Colonic mucosa (tissue), 4 donors: ENCODE measurements around the gene GLCE. TPM values are rescaled to one million over a fixed set of nuclear protein-coding genes. Genes with fewer than 3 reads are reported as not detected.

Source experiments
- DNase-seq: peaks from one replicate; pipeline ENCODE4 v3.0.0-alpha.2; 2020
- H3K27ac ChIP-seq: fragments of 200-600 bp; one replicate; pipeline ENCODE4 v1.8.0; 2021
- H3K27me3 ChIP-seq: fragments of 200-600 bp; one replicate; pipeline ENCODE4 v1.8.0; 2021
- H3K36me3 ChIP-seq: fragments of 200-600 bp; one replicate; pipeline ENCODE4 v1.8.0; 2021
- H3K4me1 ChIP-seq: fragments of 200-600 bp; one replicate; pipeline ENCODE4 v1.8.0; 2021; ENCODE audit warnings: mild to moderate bottlenecking
- H3K4me3 ChIP-seq: fragments of 200-600 bp; one replicate; pipeline ENCODE4 v1.8.0; 2021
- H3K9ac ChIP-seq, 2 donors: one replicate each; pipeline ENCODE4 v1.7.0; 2013; ENCODE audit warnings: control low read depth in 2 of 2, low read depth in 2 of 2, low read length in 2 of 2
- H3K9me3 ChIP-seq: fragments of 200-600 bp; one replicate; pipeline ENCODE4 v1.8.0; 2021
- intact Hi-C: fragments of 100-400 bp; cut with DNase I; formaldehyde crosslinking; loops from one replicate; pipeline ENCODE4 v1.14.1; 2022
- total RNA-seq, 2 donors: library from RNA; stranded (reverse); fragmentation: NEBNext Ultra II Directional in 1 of 2; extraction: Animal tissue kit (Norgen Biotek cat#: 25700) in 1 of 2; gene quantifications; one replicate each; pipeline ENCODE4 v1.2.1, GENCODE V29; 2021
- TF ChIP-seq, protein P1 (sequence below): fragments of 200-600 bp; IDR thresholded peaks from one replicate; pipeline ENCODE4 v1.8.0; 2022; ENCODE audit warnings: antibody characterized with exemption, mild to moderate bottlenecking
- donor health status: healthy.
- donor health status: DM: no; HTN: no; CAD: no.
- donor health status: DM: no; HTN: no; CAD: no.

Gene GLCE
- total RNA-seq, 2 donors from 2014 or later: 28.0 to 61.1 TPM

DNA sequence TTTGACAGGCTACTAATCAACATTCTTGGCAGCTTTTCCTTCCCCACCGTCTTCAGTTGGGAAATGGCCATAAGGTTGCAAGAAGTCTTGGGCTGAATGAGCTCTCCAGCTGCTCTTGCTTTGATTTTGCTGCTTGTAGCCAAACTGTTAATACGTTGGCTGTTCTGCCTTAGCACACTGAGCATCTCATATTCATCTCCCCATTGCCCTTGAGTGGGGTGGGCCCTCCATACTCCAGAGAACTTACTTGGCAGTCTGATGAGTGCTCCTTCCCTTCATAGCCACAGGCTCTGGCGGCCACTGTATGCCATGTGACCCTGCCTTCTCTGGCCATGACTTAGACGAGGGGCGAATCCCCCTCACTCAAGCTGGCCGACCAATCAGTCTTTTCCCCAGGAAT lies 112.5 kb downstream of the GLCE start:
- Histone ChIP-seq H3K9ac (no peak overlapping the region), H3K27me3 (no peaks in the 10 kb centered on the region), H3K4me3 (no peak overlapping the region), H3K36me3 (no peaks in the 10 kb centered on the region), H3K27ac (no peak overlapping the region), H3K4me1 (no peaks in the 10 kb centered on the region), H3K9me3 (no peaks in the 10 kb centered on the region)
- intact Hi-C loops: no loop called here
- TF ChIP-seq, protein P1, sequence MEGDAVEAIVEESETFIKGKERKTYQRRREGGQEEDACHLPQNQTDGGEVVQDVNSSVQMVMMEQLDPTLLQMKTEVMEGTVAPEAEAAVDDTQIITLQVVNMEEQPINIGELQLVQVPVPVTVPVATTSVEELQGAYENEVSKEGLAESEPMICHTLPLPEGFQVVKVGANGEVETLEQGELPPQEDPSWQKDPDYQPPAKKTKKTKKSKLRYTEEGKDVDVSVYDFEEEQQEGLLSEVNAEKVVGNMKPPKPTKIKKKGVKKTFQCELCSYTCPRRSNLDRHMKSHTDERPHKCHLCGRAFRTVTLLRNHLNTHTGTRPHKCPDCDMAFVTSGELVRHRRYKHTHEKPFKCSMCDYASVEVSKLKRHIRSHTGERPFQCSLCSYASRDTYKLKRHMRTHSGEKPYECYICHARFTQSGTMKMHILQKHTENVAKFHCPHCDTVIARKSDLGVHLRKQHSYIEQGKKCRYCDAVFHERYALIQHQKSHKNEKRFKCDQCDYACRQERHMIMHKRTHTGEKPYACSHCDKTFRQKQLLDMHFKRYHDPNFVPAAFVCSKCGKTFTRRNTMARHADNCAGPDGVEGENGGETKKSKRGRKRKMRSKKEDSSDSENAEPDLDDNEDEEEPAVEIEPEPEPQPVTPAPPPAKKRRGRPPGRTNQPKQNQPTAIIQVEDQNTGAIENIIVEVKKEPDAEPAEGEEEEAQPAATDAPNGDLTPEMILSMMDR: no peak
- DNase-seq: no peak

DNA sequence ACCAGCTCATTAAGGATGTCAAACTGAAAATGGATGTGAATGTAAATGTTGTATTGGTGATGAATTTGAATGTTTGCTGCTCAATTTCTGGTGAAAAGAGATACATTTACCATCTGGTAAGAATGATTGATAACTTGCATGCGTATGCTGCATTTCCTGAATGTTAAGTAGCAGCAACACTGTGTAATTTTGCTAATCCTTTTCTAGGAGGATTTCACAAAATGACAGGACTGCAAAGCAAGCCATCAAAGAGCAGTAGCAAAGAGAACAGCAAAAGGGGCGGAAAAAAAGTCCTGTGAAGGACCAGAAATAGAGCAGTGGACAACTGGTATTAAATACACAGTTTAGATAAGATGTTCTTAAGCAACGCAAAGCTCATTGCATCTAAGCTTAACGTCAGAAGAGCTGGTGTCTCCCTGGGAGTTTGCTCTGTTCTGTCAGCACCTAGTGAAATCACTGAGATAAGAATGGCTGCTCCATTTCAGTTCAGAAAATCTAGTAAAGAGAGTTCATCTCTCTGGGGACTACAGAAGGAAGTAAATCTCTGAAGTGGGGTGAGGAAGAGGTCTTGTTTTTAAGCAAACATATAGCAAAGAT lies 114.7 kb downstream of the GLCE start:
- H3K36me3 ChIP-seq: no peaks in the 10 kb centered on the region
- H3K27me3 ChIP-seq: no peaks in the 10 kb centered on the region
- intact Hi-C loops: no loop called here
- no peak overlapping the region for H3K9ac ChIP-seq
- H3K9me3 ChIP-seq: no peaks in the 10 kb centered on the region
- no peak overlapping the region for H3K27ac ChIP-seq
- TF ChIP-seq, protein P1: no peak
- no peak for DNase-seq
- no peaks in the 10 kb centered on the region for H3K4me1 ChIP-seq
- no peak overlapping the region for H3K4me3 ChIP-seq

GRCh38 chr15:69275933-69276560 lies 115.6 kb downstream of the GLCE start:
- no peak for DNase-seq
- intact Hi-C loops: no loop called here
- no peak overlapping the region for H3K9ac ChIP-seq
- TF ChIP-seq, protein P1: no peak
- no peaks in the 10 kb centered on the region for H3K36me3 ChIP-seq
- H3K27me3 ChIP-seq: no peaks in the 10 kb centered on the region
- H3K9me3 ChIP-seq: no peaks in the 10 kb centered on the region
- no peaks in the 10 kb centered on the region for H3K4me1 ChIP-seq
- H3K4me3 ChIP-seq: no peak overlapping the region
- H3K27ac ChIP-seq: no peak overlapping the region

- Histone ChIP-seq H3K4me3 (no peak overlapping the region), H3K9ac (no peak overlapping the region), H3K27me3 (no peaks in the 10 kb centered on the region), H3K27ac (no peak overlapping the region), H3K4me1 (no peaks in the 10 kb centered on the region), H3K9me3 (no peaks in the 10 kb centered on the region), H3K36me3 (no peaks in the 10 kb centered on the region)
- no peak for DNase-seq
- intact Hi-C loops: no loop called here
- TF ChIP-seq, protein P1: no peak
Observed at GRCh38 chr15:69277316-69277715, 116.9 kb downstream of the GLCE start.

DNA sequence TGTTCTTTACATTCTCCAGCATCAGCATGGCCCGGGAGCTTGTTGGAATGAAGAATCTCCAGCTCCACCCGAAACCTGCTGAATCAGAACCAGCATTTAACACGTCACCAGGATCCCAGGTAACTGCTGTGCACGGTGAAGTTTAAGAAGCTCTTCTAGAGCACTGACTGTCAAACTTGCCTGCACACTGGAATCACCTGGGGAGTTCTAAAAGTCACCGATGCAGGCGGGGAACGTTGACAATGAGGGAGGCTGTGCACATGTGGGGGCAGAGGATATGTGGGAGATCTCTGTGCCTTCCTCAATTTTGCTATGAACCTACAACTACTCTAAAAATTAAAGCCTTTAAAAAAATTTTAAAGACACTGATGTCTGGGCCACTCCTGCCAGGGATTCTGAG lies 119.2 kb downstream of the GLCE start:
- Histone ChIP-seq H3K27me3 (no peaks in the 10 kb centered on the region), H3K4me3 (no peak overlapping the region), H3K36me3 (no peaks in the 10 kb centered on the region), H3K4me1 (no peaks in the 10 kb centered on the region), H3K9me3 (no peaks in the 10 kb centered on the region), H3K27ac (no peak overlapping the region), H3K9ac (no peak overlapping the region)
- TF ChIP-seq, protein P1: no peak
- intact Hi-C loops: no loop called here
- no peak for DNase-seq
